SK-N-MC (cell line): ENCODE measurements around the gene PHF23.

Source experiments
- EZH2 ChIP-seq: fragments of 200-600 bp; sonication (generic); IDR thresholded peaks from one replicate; pipeline ENCODE4 v1.6.1; 2017; ENCODE audit warnings: antibody characterized with exemption
- POLR2AphosphoS5 ChIP-seq: IDR thresholded peaks from 2 replicates; pipeline ENCODE4 v1.6.1; 2012; ENCODE audit warnings: mild to moderate bottlenecking, low read depth, low read length, borderline replicate concordance

GRCh38 chr17:7260651-7261378 lies 21.6 kb upstream of the PHF23 start:
- TF ChIP-seq POLR2AphosphoS5 (no peak), EZH2 (no peak)
